ENCODE results near the gene FBN1. TPM values are rescaled to one million over a fixed set of nuclear protein-coding genes. Genes with fewer than 3 reads are reported as not detected.

The FBN1 gene
- total RNA-seq, 4 donors from 2014 or later, result 13.0 to 28.0 (median 20.9) TPM

DNA sequence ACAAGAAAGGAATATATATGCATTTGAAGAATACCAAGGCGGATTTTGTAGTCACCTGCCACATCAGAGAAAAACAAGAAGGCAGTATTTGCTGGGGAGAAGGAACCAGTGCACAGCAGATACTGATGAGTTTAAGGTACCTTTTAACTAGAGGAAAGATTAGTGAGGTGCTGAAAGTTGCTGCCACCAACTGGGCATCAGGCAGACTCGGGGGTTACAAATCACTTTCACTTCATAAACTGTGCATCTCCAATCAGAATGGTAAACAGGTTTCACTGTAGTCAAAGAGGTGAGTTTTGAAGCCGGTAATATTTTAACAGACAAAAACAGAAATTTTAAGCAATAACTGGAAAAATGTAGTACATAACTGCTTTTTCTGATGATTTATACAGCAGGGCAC is 4.1 kb downstream of the FBN1 start:
- intact Hi-C loops (cut with DNase I; ENCODE audit: low total_unique reads) (loop anchor here (10.0 kb wide), 3 partner anchors 137 to 247 kb away; no protein-coding TSS in a partner anchor), in situ Hi-C loops (cut with MboI; ENCODE audit: low sequenced_read_pairs in 4 of 4) (loop anchor here in 2 of 4 donors (25.0 kb wide), 1 partner anchor 279 kb away; no protein-coding TSS in a partner anchor)
- no peak for TF ChIP-seq POLR2A (IDR thresholded peaks at IDR 0.05)
- TF ChIP-seq, protein P1, sequence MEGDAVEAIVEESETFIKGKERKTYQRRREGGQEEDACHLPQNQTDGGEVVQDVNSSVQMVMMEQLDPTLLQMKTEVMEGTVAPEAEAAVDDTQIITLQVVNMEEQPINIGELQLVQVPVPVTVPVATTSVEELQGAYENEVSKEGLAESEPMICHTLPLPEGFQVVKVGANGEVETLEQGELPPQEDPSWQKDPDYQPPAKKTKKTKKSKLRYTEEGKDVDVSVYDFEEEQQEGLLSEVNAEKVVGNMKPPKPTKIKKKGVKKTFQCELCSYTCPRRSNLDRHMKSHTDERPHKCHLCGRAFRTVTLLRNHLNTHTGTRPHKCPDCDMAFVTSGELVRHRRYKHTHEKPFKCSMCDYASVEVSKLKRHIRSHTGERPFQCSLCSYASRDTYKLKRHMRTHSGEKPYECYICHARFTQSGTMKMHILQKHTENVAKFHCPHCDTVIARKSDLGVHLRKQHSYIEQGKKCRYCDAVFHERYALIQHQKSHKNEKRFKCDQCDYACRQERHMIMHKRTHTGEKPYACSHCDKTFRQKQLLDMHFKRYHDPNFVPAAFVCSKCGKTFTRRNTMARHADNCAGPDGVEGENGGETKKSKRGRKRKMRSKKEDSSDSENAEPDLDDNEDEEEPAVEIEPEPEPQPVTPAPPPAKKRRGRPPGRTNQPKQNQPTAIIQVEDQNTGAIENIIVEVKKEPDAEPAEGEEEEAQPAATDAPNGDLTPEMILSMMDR (IDR thresholded peaks at IDR 0.05 in 4 of 5, conservative IDR thresholded peaks at IDR 0.05 in 1 of 5), result peak in 1 of 5 experiments; percentile 25
- Histone ChIP-seq H3K36me3 (no peaks in the 10 kb centered on the region), H3K4me3 (peak overlapping the region in 3 of 4 donors; percentile 2 to 4 (median 4)), H3K27me3 (peaks cover 4 to 22% (median 8%) of the 10 kb centered on the region in 3 donors), H3K27ac (peak overlapping the region in 2 of 4 donors; percentile 3 to 64), H3K9me3 (no peaks in the 10 kb centered on the region), H3K4me1 (no peaks in the 10 kb centered on the region)
- ATAC-seq (peak in 1 of 2 donors; percentile 31), DNase-seq (no peak)

DNA sequence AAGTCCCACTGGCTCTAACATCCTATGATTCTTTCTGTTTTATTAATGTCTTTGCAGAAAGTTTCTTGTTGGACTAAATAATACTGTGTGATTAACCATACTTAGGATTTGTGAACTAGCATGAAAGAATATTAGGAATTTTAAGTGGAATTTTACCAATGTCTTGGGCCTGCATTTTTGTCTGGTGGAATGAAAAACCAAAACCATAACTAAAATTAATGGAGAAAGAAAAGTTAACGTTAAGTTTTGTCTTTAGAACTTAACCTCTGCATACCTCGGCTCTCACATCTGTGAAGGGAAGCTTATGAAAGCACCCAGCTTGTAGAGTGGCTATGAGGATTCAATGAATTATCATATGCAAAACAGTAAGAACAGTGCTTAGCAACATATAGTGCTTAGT is 6.5 kb downstream of the FBN1 start:
- ATAC-seq (no peak), DNase-seq (no peak)
- H3K27me3 ChIP-seq, result peaks cover 0 to 5% (median 3%) of the 10 kb centered on the region in 3 donors
- H3K4me1 ChIP-seq, result no peaks in the 10 kb centered on the region
- in situ Hi-C loops (cut with MboI; ENCODE audit: low sequenced_read_pairs in 4 of 4) (loop anchor here in 2 of 4 donors (25.0 kb wide), 1 partner anchor 277 kb away; no protein-coding TSS in a partner anchor), intact Hi-C loops (cut with DNase I; ENCODE audit: low total_unique reads) (loop anchor here (5.0 kb wide), 1 partner anchor 282 kb away; no protein-coding TSS in a partner anchor)
- TF ChIP-seq, protein P1 (IDR thresholded peaks at IDR 0.05 in 4 of 5, conservative IDR thresholded peaks at IDR 0.05 in 1 of 5), result no peak
- no peak for TF ChIP-seq POLR2A (IDR thresholded peaks at IDR 0.05)
- H3K4me3 ChIP-seq, result no peak overlapping the region
- no peaks in the 10 kb centered on the region for H3K9me3 ChIP-seq
- no peaks in the 10 kb centered on the region for H3K36me3 ChIP-seq
- no peak overlapping the region for H3K27ac ChIP-seq

- TF ChIP-seq, protein P1 (IDR thresholded peaks at IDR 0.05 in 4 of 5, conservative IDR thresholded peaks at IDR 0.05 in 1 of 5), result no peak
- no peak for TF ChIP-seq POLR2A (IDR thresholded peaks at IDR 0.05)
- no peak overlapping the region for H3K27ac ChIP-seq
- H3K27me3 ChIP-seq, result no peaks in the 10 kb centered on the region
- intact Hi-C loops (cut with DNase I; ENCODE audit: low total_unique reads) (loop anchor here (5.0 kb wide), 1 partner anchor 280 kb away; no protein-coding TSS in a partner anchor), in situ Hi-C loops (cut with MboI; ENCODE audit: low sequenced_read_pairs in 4 of 4) (loop anchor here in 2 of 4 donors (25.0 kb wide), 1 partner anchor 275 kb away; no protein-coding TSS in a partner anchor)
- ATAC-seq (no peak), DNase-seq (no peak)
- no peaks in the 10 kb centered on the region for H3K36me3 ChIP-seq
- H3K9me3 ChIP-seq, result no peaks in the 10 kb centered on the region
- no peaks in the 10 kb centered on the region for H3K4me1 ChIP-seq
- H3K4me3 ChIP-seq, result no peak overlapping the region
These were observed 7.9 kb downstream of the FBN1 start for GRCh38 chr15:48637639-48638038.

GRCh38 chr15:48636511-48636910 is 9.0 kb downstream of the FBN1 start:
- no peaks in the 10 kb centered on the region for H3K9me3 ChIP-seq
- intact Hi-C loops (cut with DNase I; ENCODE audit: low total_unique reads), result loop anchor here (5.0 kb wide), 1 partner anchor 279 kb away; no protein-coding TSS in a partner anchor
- DNase-seq (no peak), ATAC-seq (no peak)
- H3K4me1 ChIP-seq, result no peaks in the 10 kb centered on the region
- H3K27ac ChIP-seq, result no peak overlapping the region
- H3K27me3 ChIP-seq, result no peaks in the 10 kb centered on the region
- H3K36me3 ChIP-seq, result no peaks in the 10 kb centered on the region
- in situ Hi-C loops (cut with MboI; ENCODE audit: low sequenced_read_pairs in 4 of 4), result loop anchor here in 2 of 4 donors (25.0 kb wide), 1 partner anchor 274 kb away; no protein-coding TSS in a partner anchor
- TF ChIP-seq, protein P1 (IDR thresholded peaks at IDR 0.05 in 4 of 5, conservative IDR thresholded peaks at IDR 0.05 in 1 of 5), result no peak
- TF ChIP-seq POLR2A (IDR thresholded peaks at IDR 0.05), result no peak
- H3K4me3 ChIP-seq, result no peak overlapping the region

Measured in gastrocnemius medialis (tissue), 4 donors.